Right renal cortex interstitium (tissue), 3 donors: ENCODE data around the gene LMO7. TPM values are rescaled to one million over a fixed set of nuclear protein-coding genes. Genes with fewer than 3 reads are reported as not detected.
"Not testable (repeated sequence)": the region's sequence is repeated elsewhere in the genome, so short reads cannot be mapped to it uniquely, and the experiment has no call there.

ENCODE experiments used
- DNase-seq, 3 donors: peaks; one replicate each; pipeline ENCODE4 v3.0.0-alpha.2; 2013; ENCODE audit warnings: low read depth in 3 of 3, low spot score in 2 of 3
- polyA plus RNA-seq, 3 donors: library from polyadenylated mRNA; unstranded; fragments of 120-200 nt; gene quantifications; one replicate each; pipeline ENCODE4 v1.2.1, GENCODE V29; 2013; ENCODE audit not compliant: insufficient read length in 3 of 3

The LMO7 gene
- polyA plus RNA-seq, 3 donors: 76.6 to 90.0 (median 88.4) TPM

DNA sequence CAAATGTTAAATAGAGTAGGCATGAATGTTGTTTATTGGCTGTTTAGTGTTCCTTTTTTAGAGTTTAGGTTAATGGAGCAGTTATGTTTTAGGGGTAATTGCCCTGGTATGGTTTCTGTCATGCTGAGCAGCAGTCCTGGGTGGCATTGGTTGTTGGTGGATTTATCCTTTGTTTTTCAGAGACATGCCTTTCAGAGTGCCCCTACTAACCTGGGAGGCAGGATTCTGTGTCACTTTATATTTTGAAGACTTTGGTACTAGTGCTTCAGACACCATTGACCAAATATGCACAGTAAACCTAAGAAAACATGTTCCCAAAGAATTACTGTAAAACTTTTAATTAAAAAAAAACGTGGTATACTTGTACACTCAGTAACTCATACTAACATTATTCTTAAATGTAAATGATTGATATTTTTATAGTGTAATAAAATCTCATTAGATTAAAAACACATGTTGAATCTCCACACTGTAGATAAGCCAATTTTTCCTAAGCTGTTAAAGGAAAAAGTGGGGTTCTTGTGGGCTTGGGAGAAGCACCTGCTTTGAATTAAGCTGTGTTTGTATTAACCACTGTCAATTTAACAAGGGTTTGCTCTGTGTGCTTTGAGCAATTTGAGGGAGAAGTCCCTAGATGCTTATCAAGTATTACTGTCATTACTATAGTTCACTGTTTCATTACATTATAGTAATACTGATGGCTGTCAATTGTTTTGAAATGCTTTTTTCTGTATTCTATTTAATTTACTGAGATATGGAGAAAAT lies 133.2 kb downstream of the LMO7 start:
- DNase-seq: no peak

DNA sequence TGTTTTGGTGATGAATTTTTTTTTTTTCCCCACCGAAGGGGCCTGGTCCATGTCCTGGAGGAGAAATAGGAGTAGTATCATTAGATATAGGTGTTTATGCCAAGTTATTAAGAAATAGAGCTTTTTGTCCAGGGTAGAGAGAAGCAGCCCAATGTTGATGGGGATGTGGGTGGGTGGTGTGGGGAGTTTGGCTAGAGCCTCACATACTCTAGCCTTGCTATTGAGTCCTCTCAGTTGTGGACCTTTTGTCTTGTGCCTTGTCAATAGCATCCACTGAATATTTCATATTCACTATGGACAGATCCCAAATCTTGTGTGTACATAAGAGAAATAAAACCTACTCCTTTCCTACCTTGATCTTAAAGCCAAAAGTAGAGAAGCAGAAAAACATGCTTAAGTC lies 134.0 kb downstream of the LMO7 start:
- no peak for DNase-seq

DNA sequence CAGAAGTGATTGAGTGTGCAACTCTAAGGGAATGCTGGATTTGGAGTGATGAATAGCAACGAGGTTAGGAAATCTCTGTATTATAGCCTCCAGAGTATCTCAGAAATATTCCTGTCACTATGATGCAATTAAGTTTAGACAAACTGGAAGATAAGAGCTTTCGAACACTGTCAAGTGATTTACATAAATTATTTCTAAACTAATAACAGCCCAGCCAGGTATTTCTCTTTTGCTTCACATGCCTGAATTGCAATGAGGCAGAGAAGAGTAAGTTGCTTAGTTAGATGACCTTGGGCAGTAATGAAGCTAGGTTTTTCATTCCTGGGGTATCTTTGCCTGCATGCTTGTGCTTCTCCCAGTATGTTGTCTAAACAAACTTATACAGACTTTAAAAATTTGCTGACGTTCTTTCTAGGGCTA lies 134.5 kb downstream of the LMO7 start:
- DNase-seq: no peak

DNA sequence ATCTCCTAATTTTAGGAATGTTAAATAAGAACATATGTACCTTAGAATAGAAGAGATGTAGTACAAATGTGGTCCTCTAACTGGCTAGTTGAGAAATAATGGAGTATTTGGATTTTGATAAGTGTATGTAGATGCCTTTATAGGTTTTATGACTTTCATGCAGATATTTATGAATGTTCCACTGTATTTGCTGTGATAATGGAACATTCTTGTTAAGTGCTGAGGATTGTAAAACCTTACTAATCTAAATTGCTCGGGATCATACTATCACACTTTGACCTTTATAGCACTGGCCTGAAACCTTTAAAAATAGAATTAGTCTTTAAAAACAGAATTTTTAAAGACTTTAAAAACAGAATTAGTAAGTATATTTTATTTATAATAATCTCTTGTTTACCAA lies 135.1 kb downstream of the LMO7 start:
- no peak for DNase-seq

DNA sequence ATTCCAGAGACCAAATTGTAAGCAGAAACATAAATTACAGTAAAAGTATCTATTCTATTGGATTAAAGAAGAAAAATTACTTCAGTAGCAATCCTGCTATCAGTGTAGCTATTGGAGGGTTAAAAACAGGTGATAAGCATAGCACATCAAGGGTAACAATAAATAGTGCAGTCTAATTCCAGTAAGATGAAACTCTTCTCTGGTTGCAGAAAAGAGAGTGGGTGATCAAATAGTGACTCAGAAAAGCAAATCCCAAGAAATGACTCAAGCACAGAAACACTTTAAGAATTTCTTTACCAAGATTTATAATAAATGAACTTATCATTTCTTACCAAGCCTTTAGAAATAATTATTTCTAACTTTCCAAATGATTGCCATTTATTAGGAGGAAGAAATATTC lies 135.7 kb downstream of the LMO7 start:
- DNase-seq: no peak

DNA sequence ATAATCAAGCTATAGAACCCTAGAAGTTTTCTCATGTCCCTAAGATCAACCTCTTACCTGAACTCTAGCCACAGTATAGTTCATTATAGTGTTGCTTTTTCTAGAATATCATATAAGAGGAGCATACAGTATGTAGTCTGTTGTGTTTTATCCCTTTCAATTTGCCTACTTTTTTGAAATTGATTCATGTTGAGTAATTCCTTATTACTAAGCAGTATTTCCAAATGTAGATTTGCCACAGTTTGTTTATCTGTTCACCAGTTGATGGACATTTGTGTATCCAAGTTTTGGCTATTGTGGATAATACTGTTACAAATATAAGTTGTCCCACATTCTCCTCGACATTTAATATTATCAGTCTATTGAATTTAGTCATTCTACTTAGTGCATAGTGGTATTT lies 138.0 kb downstream of the LMO7 start:
- no peak for DNase-seq

DNA sequence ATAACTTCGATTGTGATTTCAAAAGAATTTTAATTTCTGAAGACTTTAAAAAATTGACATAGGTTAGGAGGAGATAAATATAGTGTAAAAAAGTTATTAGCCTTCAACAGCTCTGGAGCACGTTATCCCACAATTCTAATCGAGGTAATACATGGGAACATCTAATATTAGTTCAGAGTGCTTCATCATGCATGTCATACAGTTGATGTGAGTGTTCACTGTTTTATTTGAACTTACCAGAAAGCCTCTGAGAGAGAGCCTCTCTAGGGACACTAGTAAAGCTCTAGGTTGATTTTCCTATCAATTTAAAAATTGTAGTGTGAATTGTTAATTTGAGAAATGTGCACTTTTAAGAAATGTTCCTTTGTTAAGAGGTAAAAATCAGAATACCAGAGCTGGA lies 140.4 kb downstream of the LMO7 start:
- no peak for DNase-seq

DNA sequence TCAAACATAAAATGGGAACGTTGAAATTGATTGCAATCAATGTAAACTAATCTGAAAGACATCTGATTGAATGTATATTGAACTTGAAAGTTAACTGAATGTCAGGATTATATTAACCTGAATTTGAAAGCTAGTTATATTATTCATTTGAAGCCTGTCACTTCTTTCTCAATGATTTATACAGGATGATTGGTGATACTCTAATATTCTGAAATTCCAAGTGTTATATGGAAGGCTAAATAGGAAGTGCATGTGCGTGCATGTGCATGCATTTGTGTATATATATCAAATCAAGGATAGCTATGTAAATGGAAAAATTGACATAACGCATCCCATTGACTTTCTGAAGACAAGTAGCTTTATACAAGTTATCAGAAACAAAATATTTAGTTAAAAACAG lies 143.3 kb downstream of the LMO7 start:
- no peak for DNase-seq

DNA sequence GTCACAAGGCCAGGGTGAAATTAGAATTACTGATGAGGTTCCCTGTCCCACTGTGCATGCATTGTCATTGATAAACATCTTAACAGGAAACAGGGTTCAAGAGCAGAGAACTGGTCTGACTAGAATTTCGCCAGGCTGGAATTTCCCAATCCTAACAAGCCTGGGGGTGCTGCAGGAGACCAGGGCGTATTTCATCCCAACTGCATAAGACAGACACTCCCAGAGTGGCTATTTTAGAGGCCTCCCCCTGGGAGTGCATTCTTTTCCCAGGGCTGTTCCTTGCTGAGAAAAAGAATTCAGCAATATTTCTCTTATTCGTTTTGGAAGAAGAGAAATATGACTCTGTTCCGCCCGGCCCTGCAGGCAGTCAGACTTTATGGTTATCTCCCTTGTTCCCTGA lies 144.0 kb downstream of the LMO7 start:
- not testable (repeated sequence) for DNase-seq

DNA sequence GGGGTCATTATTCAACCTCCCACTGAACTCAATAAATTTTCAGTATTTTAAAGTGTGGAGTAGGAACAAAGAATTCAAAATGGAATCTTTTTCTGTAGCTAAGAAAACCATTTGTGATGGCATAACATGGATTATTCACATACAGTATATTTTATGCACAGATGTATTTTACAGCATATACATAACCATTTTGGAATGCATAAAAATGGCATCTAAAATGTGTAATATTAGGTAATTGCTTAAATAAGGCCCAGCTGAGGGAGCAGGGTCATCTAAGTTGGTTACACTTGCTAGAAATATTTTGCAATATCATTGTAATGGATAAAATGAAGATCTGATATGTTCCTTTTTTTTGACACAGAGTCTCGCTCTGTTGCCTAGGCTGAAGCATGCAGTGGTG lies 146.9 kb downstream of the LMO7 start:
- no peak for DNase-seq

DNA sequence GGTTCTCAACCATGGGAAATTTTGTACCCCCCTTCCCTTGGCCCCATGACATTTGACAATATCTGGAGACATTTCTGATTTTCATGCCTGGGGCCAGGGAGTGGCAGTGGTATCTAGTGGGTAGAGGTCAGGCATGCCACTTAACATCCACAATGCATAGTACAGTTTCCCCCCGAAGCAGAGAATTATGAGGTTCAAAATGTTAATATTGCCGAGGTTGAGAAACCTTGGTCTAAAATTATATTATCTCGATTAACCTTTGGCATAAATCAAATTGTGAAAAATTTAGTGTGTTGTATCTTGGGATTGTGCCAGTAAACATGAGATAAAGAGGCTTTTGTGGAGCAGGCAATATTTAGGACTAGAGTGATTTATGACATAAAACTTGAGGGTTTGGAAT lies 147.9 kb downstream of the LMO7 start:
- DNase-seq: no peak

DNA sequence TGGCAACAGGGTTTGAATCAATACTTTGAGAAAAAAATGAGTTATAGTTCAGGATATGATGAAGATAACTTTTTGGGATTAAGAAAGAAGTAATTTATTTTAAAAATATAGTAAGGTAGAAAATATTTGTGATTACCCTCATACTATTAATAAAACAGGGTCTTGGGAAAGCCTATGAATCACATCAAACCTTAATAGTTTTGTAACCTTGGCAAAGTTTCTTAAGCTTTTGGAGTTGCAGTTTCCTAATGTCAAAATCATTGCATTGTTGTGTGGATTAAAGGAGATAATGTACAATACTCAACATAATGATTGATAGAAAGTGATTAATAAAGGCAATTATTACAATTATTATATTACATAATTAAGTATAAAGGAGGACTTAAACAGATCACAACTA lies 149.0 kb downstream of the LMO7 start:
- DNase-seq: no peak

DNA sequence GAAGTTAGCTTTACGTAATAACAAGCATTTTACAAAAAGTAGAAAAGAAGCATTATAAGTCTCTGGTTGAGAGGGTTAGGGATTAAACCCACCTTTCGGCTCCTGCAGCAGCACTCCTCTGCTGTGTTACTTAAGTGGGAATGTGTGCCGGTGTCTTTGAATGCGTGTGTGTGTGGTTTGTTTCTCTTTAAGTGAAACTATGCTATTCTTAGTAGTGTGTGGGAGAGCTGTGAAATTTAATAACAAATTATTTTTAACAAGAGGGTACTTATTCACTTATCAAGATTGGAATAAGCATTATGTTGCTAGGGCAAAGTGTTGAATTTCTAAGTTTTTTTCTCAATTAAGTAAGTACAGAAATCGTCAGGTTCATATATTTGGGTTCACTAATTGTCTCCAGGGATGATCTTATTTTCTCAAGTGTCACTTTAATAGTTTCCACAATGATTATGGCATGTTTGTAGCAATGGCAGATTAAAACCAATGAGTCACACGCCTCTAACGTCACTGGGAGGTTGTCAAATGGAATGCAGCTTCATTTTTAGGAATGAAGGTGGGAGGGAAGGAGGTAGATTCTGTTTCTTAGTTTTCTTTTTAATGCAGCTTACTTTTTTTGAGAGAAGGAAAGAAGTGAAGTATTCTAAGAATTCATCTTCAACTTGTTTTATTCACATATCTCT lies 151.3 kb downstream of the LMO7 start:
- DNase-seq: no peak

DNA sequence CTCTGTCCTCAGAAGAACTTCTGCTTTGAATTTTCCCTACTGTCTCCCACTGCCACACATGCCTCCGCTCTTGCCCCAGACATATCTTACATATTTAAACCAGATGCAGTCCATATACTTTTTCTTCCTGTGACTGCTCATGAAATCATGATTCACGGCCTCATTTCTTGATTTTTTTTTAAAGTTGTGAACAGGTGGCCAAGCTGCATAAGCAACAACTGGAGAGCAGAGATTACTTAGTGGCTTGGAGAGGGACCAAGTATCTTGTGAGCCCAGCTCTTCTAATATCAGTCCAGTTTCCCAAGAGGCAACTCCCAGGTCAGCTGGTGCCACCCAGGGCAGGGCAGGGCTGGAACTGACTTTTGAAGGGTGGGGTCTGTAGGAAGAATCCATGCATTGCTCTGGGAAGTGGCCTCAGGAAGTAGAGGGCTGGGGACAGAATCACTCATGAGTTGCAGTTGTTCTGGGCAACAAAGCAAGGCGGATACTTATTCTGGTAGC lies 152.4 kb downstream of the LMO7 start:
- DNase-seq: no peak

DNA sequence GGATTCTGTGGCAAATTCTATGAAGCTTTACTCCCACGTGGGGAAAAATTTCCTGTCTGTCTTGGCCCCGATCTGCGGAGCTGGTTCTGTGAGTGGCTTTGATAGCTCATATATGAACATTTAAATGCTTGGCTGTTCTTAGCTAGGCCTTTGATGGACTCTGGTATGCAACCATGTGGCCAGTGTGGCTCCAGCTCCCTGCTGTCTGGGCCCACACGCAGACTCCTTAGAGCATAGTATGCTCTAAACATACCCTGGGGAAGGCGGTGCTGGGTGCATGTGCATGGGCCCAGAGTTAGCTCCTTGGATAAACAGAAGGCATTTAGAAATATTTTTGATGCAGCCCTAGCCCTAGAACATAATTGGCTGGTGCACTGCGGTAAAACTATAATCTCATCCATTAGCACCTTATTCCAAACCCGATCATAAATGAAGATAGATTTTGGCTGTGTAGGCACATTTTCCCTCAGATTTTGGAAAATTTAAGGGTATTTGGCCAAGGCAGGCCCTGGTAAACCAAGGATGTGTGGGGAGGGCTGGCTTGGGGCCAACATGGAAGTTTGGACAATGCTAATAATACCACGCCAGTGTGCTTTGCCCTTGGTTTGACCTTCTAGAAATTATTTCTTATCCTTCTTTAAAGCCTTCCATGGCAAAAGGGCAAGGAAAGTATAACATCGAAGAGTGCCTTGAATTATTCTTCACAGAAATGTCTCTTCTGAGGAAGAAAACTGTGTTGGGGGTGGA lies 153.5 kb downstream of the LMO7 start:
- no peak for DNase-seq

DNA sequence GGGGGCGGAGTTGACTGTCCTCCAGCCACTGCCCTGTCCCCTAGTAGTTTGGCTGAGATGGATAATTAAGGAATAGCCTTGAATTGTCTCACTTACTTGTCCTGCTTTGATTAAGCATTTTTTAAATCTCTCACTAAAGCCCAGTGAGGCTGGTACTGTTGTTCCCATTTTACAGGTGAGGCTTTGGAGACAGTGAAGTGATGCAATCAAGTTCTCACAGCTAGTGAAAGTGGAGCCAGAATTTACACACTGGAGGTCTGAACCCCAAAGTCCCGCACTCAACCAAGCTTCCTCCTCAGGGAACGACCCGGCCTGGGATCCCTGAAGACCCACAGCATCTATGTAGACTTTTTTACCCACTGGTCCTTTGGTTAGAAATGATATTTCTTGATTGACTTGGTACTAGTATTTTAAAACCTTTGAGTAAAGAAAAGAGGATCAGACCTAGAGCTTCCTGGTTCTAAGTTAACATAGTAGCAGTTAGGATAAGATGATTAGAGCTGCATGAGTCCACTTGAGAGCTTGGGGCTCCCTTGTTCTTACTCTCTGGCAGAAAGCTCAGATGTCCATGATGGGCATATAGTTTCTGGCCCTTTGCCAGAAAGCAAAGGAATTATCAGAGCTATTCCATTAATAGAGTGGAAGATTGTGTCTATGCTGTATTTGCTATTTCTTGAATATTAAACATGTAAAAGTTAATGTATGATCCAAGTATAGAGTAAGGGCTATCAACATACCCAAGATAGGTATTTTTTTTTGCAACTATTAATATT lies 154.3 kb downstream of the LMO7 start:
- DNase-seq: no peak

DNA sequence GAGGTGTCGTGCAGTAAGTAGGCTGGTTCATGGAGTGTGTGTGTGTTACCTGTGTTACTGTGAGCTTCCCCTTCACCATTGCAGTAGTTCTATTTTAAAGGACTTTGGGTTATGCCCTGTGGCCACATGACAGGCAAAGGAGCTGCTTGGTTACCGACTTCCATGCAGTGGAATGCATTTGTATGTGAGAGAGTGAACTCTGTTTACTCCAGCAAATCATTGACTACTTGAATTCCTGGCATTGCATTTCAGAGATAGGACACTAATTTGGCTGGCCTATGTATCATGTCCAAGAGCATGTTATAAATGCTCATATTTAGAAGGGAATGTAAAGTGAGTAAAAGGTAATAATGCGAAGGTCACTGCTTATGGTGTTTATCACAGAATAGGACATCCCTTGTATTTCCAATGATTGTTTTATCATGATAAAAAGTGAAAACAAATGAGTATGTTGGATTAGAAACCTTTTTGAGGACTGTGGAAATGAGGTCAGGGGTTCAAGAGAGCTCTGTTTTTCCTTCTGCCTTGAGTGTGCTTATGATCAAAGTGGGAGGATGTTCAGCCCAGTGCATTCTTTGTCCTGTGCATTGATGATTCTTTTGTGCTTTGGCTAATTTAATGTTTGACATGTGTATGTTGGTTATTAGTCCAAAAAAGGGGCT lies 156.5 kb downstream of the LMO7 start:
- no peak for DNase-seq

DNA sequence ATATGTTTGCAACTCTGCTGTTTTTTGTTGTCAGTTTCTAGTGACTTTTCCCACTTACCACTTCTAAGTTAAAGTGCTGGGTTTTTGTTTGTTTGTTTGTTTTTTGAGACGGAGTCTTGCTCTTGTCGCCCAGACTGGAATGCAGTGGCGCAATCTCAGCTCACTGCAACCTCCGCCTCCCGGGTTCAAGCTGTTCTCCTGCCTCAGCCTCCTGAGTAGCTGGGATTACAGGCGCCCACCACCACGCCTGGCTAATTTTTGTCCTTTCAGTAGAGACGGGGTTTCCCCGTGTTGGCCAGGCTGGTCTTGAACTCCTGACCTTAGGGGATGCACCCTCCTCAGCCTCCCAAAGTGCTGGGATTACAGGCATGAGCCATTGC lies 157.0 kb downstream of the LMO7 start:
- DNase-seq: not testable (repeated sequence)

DNA sequence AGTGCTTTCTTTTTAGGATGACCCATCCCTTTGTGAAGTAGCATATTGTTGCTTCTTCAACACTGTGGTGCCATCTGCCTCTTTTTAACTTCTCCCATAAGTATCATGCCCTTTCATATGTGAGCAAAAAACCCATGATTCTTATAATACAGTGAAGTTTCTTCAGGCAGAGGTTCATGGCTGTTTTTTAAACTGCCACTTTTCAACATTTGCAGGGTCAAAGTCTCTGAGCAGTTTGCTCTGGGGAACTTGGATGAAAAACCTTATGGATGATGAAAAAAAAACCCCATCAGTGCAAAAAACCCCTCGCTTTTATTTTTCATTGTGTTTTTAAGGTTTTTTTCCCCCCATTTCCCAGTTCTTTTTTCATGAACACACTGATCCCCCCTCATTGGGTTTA lies 158.5 kb downstream of the LMO7 start:
- no peak for DNase-seq

DNA sequence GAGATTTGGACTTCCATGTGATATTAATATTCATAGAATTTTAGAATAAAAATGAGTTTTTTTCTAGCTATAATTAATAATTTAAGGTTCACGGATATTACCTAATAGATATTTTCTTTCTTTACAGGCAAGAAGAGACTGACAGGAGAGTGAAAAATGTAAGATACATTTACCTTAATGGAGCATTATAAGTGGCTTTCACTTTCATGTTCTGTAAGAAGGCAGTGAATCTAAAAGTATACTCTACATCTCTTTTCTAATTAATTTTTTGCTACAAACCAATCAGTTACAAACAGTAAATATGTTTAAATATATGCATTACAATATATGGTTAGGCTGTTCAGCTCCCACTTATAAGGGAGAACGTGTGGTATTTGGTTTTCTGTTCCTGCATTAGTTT lies 159.1 kb downstream of the LMO7 start:
- no peak for DNase-seq
